PC-3 (cell line): ENCODE measurements around the gene ZNF408. TPM values are rescaled to one million over a fixed set of nuclear protein-coding genes. Genes with fewer than 3 reads are reported as not detected.

Source experiments
- ATAC-seq: fragments of 200-7000 bp; cut with Tn5 transposase; 2 replicates; pipeline ENCODE4 v1.9.1; 2020; ENCODE audit warnings: mild to moderate bottlenecking, moderate library complexity
- Bru-seq: library from RNA; stranded (reverse); fragments of 400-500 nt; gene quantifications from one replicate; lab custom pipeline; 2021; lab: Mats Ljungman, UMichigan
- BruChase-seq, 2 experiments: library from RNA; stranded (reverse); fragments of 400-500 nt; gene quantifications; one replicate each; lab custom pipeline; 2021; lab: Mats Ljungman, UMichigan
- BruUV-seq: library from RNA; stranded (reverse); fragments of 400-500 nt; replicated peaks from 2 replicates; lab custom pipeline; 2021; lab: Mats Ljungman, UMichigan
- CTCF ChIA-PET: fragments of 300-600 bp; sonication (Branson Sonifier 250); formaldehyde crosslinking; loops from one replicate; lab custom pipeline; 2022; ENCODE audit warnings: antibody characterized with exemption; lab: Charles Lee
- POLR2A ChIA-PET: fragments of 300-600 bp; sonication (Branson Sonifier 250); formaldehyde crosslinking; loops from one replicate; lab custom pipeline; 2022; ENCODE audit warnings: antibody characterized with exemption; ENCODE audit not compliant: unreplicated experiment; lab: Charles Lee
- DNase-seq: peaks from one replicate; pipeline ENCODE4 v3.0.0-alpha.2; 2015
- H2AFZ ChIP-seq: fragments of 300-600 bp; sonication (generic); 2 replicates; pipeline ENCODE4 v1.6.0; 2016; ENCODE audit warnings: antibody characterized with exemption, low read length
- H3F3A ChIP-seq: fragments of 300-600 bp; sonication (generic); one replicate; pipeline ENCODE4 v1.6.0; 2017; ENCODE audit warnings: antibody characterized with exemption, low read length, control low read depth, mild to moderate bottlenecking; ENCODE audit not compliant: unreplicated experiment
- H3K27ac ChIP-seq: fragments of 300-600 bp; sonication (generic); 2 replicates; pipeline ENCODE4 v1.5.1; 2016; ENCODE audit warnings: mild to moderate bottlenecking, low read length
- H3K27me3 ChIP-seq: fragments of 300-600 bp; sonication (generic); 2 replicates; pipeline ENCODE4 v1.6.1; 2016; ENCODE audit warnings: low read length, mixed read lengths
- H3K36me3 ChIP-seq: fragments of 300-600 bp; sonication (generic); 2 replicates; pipeline ENCODE4 v1.6.1; 2016; ENCODE audit warnings: low read depth, mixed run types, low read length, mixed read lengths
- H3K4me1 ChIP-seq: fragments of 300-600 bp; sonication (generic); 2 replicates; pipeline ENCODE4 v1.5.1; 2016; ENCODE audit warnings: low read length; ENCODE audit not compliant: insufficient read depth
- H3K4me2 ChIP-seq: fragments of 300-600 bp; sonication (generic); 2 replicates; pipeline ENCODE4 v1.6.0; 2016; ENCODE audit warnings: low read length
- H3K4me3 ChIP-seq: fragments of 300-600 bp; sonication (generic); 2 replicates; pipeline ENCODE4 v1.5.1; 2016; ENCODE audit warnings: mild to moderate bottlenecking, low read length, mixed read lengths
- H3K79me2 ChIP-seq: fragments of 300-600 bp; sonication (generic); 2 replicates; pipeline ENCODE4 v1.6.1; 2017; ENCODE audit warnings: low read length, mixed read lengths
- H3K9ac ChIP-seq: fragments of 300-600 bp; sonication (generic); 2 replicates; pipeline ENCODE4 v1.6.0; 2016; ENCODE audit warnings: mild to moderate bottlenecking, low read length
- H3K9me2 ChIP-seq: fragments of 300-600 bp; sonication (generic); replicated peaks from 2 replicates; pipeline ENCODE4 v1.6.1; 2016; ENCODE audit warnings: mixed run types, low read length, mixed read lengths
- H3K9me3 ChIP-seq: fragments of 300-600 bp; sonication (generic); 2 replicates; pipeline ENCODE4 v1.6.1; 2016; ENCODE audit warnings: low read length, mixed read lengths
- H4K20me1 ChIP-seq: fragments of 300-600 bp; sonication (generic); 2 replicates; pipeline ENCODE4 v1.6.1; 2016; ENCODE audit warnings: low read length, mixed read lengths
- CTCF ChIP-seq: fragments of 300-600 bp; sonication (generic); conservative IDR thresholded peaks from 2 replicates; pipeline ENCODE4 v1.5.1; 2017; ENCODE audit warnings: antibody characterized with exemption, low read depth, mild to moderate bottlenecking, low read length
- EZH2 ChIP-seq: fragments of 300-600 bp; sonication (generic); IDR thresholded peaks from one replicate; pipeline ENCODE4 v1.6.1; 2017; ENCODE audit warnings: antibody characterized with exemption, mild to moderate bottlenecking, low read length; ENCODE audit not compliant: unreplicated experiment
- EZH2phosphoT487 ChIP-seq: fragments of 300-600 bp; sonication (generic); IDR thresholded peaks from 2 replicates; pipeline ENCODE4 v1.6.1; 2018; ENCODE audit warnings: mild to moderate bottlenecking, antibody characterized with exemption, low read length, borderline replicate concordance
- intact Hi-C: fragments of 100-400 bp; cut with micrococcal nuclease; formaldehyde crosslinking; loops from 2 replicates; pipeline ENCODE4 v1.9.0; 2023
- long read RNA-seq: library from polyadenylated mRNA; unstranded; transcript quantifications from one replicate; pipeline ENCODE4 v2.0.0, GENCODE V29; 2021; ENCODE audit not compliant: unreplicated experiment
- total RNA-seq: library from RNA; depleted of rRNA; stranded (reverse); fragments of >200 nt; gene quantifications from 2 replicates; pipeline ENCODE4 v1.2.3, GENCODE V29; 2014; rRNA removed

Gene ZNF408
- total RNA-seq (7.1 and 7.3 TPM in 2 replicates), Bru-seq, nascent RNA (percentile 82 among the genes with signal in this experiment), BruChase-seq, experiment 1, labeled RNA remaining after a 6-hour chase (percentile 87 among the genes with signal in this experiment), BruChase-seq, experiment 2, labeled RNA remaining after a 2-hour chase (percentile 89 among the genes with signal in this experiment)
- long read RNA-seq, transcript ZNF408-201 (5 exons, 2,442 nt): major isoform, 36 of 43 reads
- long read RNA-seq, partial matches to known transcripts: 2 of 43 reads
- long read RNA-seq, other reads (novel, unspliced or antisense): 4 of 43 reads

GRCh38 chr11:46700241-46701077, at the start of gene ZNF408, which contains the start of gene ARHGAP1:
ZNF408 (plus strand) TSS chr11:46701031; CDS start chr11:46701048, 17 bp downstream.
ARHGAP1 (minus strand) TSS chr11:46700619; CDS start chr11:46696107, 4,512 bp downstream.
- Histone ChIP-seq H3F3A (no peaks in the 10 kb centered on the region), H3K27me3 (no peaks in the 10 kb centered on the region), H3K36me3 (peaks cover 23% of the 10 kb centered on the region; the same call in 1 of the 2 replicates), H3K4me2 (peak within 1 kb of the TSS; percentile 88), H3K9ac (peak within 1 kb of the TSS; percentile 91), H3K27ac (peak within 1 kb of the TSS; percentile 82), H4K20me1 (no peaks in the 10 kb centered on the region), H2AFZ (peak within 1 kb of the TSS; percentile 90), H3K9me2 (no peaks in the 10 kb centered on the region), H3K4me1 (0 out of 2 replicates have a peak, but pooled peaks cover 3% of the 10 kb centered on the region), H3K79me2 (peaks cover 34% of the 10 kb centered on the region), H3K4me3 (peak within 1 kb of the TSS; percentile 89), H3K9me3 (no peaks in the 10 kb centered on the region)
- peak; percentile 97 for DNase-seq
- TF ChIP-seq EZH2: no peak
- TF ChIP-seq EZH2phosphoT487: no peak
- no peak for TF ChIP-seq CTCF
- intact Hi-C loops: loop anchor here (2.0 to 5.0 kb wide), 3 partner anchors 37 to 78 kb away; no protein-coding TSS in a partner anchor
- BruUV-seq: no TSS peak
- ChIA-PET POLR2A (interaction anchor here (0.6 kb wide), 1 partner anchor 52 kb away, joined by 3 read pairs; no protein-coding TSS in a partner anchor), CTCF (interaction anchor here (0.6 kb wide), 1 partner anchor 25 kb away, joined by 3 read pairs; no protein-coding TSS in a partner anchor)
- peak; percentile 95 for ATAC-seq

GRCh38 chr11:46655631-46656030, 45.2 kb upstream of the ZNF408 start:
- POLR2A ChIA-PET: no interaction called here
- TF ChIP-seq EZH2: no peak
- TF ChIP-seq EZH2phosphoT487: no peak
- TF ChIP-seq CTCF: no peak
- Histone ChIP-seq H3K9me3 (no peaks in the 10 kb centered on the region), H3F3A (no peaks in the 10 kb centered on the region), H3K27ac (no peak overlapping the region), H3K4me2 (no peak overlapping the region), H3K9me2 (no peaks in the 10 kb centered on the region), H2AFZ (no peak overlapping the region), H3K4me3 (no peak overlapping the region), H3K9ac (no peak overlapping the region), H3K4me1 (no peaks in the 10 kb centered on the region), H3K27me3 (no peaks in the 10 kb centered on the region), H3K79me2 (no peaks in the 10 kb centered on the region), H4K20me1 (no peaks in the 10 kb centered on the region), H3K36me3 (peaks cover 28% of the 10 kb centered on the region)
- ATAC-seq: no peak
- no peak for DNase-seq
- CTCF ChIA-PET: no interaction called here
- intact Hi-C loops: no loop called here
- BruUV-seq: no TSS peak
